GM18907 (cell line): ENCODE results near the gene ARL17B.
"Not testable (repeated sequence)": the region's sequence is repeated elsewhere in the genome, so short reads cannot be mapped to it uniquely, and the experiment has no call there.

ENCODE experiments used
- ATAC-seq: cut with Tn5 transposase; IDR thresholded peaks from one replicate; pipeline ENCODE4 v1.9.1; 2021; ENCODE audit warnings: mild to moderate bottlenecking, moderate library complexity; ENCODE audit not compliant: unreplicated experiment

The ARL17B gene

GRCh38 chr17:46361755-46362154, at the start of gene ARL17B:
Gene ARL17B, minus strand, starts transcription at chr17:46361766. Its CDS starts 3,369 bp downstream, at chr17:46358397.
- ATAC-seq = peak; percentile 86

GRCh38 chr17:46409864-46410263, 48.3 kb upstream of the ARL17B start:
- not testable (repeated sequence) for ATAC-seq

GRCh38 chr17:46407155-46407554, 45.6 kb upstream of the ARL17B start:
- ATAC-seq = not testable (repeated sequence)

GRCh38 chr17:46401033-46401787, 39.6 kb upstream of the ARL17B start:
- ATAC-seq = not testable (repeated sequence)

- not testable (repeated sequence) for ATAC-seq
These were observed 39.0 kb upstream of the ARL17B start for GRCh38 chr17:46400543-46400942.

- ATAC-seq = not testable (repeated sequence)
These were observed 38.4 kb upstream of the ARL17B start for GRCh38 chr17:46399993-46400392.

GRCh38 chr17:46396292-46396691, 34.7 kb upstream of the ARL17B start:
- ATAC-seq = not testable (repeated sequence)

GRCh38 chr17:46393702-46394101, 32.1 kb upstream of the ARL17B start:
- ATAC-seq = not testable (repeated sequence)

GRCh38 chr17:46385491-46385890, 23.9 kb upstream of the ARL17B start:
- ATAC-seq = not testable (repeated sequence)

- not testable (repeated sequence) for ATAC-seq
These were observed 21.6 kb upstream of the ARL17B start for GRCh38 chr17:46383118-46383517.

- ATAC-seq = peak; percentile 40
These were observed 11.9 kb upstream of the ARL17B start for GRCh38 chr17:46373418-46373817.

- peak; percentile 67 for ATAC-seq
These were observed 11.0 kb upstream of the ARL17B start for GRCh38 chr17:46372236-46373229.

- not testable (repeated sequence) for ATAC-seq
These were observed 6.0 kb upstream of the ARL17B start for GRCh38 chr17:46367520-46367919.

GRCh38 chr17:46361145-46361735, 326 bp downstream of the ARL17B start:
- peak; percentile 48 for ATAC-seq

GRCh38 chr17:46353856-46354255, 7.7 kb downstream of the ARL17B start:
- ATAC-seq = not testable (repeated sequence)

- ATAC-seq = not testable (repeated sequence)
These were observed 12.5 kb downstream of the ARL17B start for GRCh38 chr17:46349060-46349459.

- ATAC-seq = peak; percentile 55
These were observed 13.2 kb downstream of the ARL17B start for GRCh38 chr17:46348345-46348744.

GRCh38 chr17:46342131-46342530, 19.4 kb downstream of the ARL17B start:
- not testable (repeated sequence) for ATAC-seq

- ATAC-seq = not testable (repeated sequence)
These were observed 20.3 kb downstream of the ARL17B start for GRCh38 chr17:46341220-46341619.

- ATAC-seq = not testable (repeated sequence)
These were observed 66.7 kb downstream of the ARL17B start, which contains the start of gene LRRC37A for GRCh38 chr17:46294831-46295230. Gene LRRC37A, plus strand, starts transcription at chr17:46295131. Its CDS starts 3 bp downstream, at chr17:46295134.

- ATAC-seq = not testable (repeated sequence)
These were observed 69.9 kb downstream of the ARL17B start for GRCh38 chr17:46291618-46292017.
